Neural cell (in vitro differentiated cells): Measurements from ENCODE around the gene MAGI1. TPM values are rescaled to one million over a fixed set of nuclear protein-coding genes. Genes with fewer than 3 reads are reported as not detected.

Experiments used
- H2AFZ ChIP-seq: fragments of 200-600, 300-800 bp; sonication (generic), shearing (Covaris generic); 2 replicates; pipeline ENCODE4 v1.6.0; 2014; ENCODE audit warnings: low read depth, mild to moderate bottlenecking, antibody characterized with exemption, low read length, moderate library complexity
- H3F3A ChIP-seq: fragments of 200-600 bp; shearing (Covaris generic); 2 replicates; pipeline ENCODE4 v1.6.1; 2016; ENCODE audit warnings: mild to moderate bottlenecking, moderate library complexity, mixed read lengths, antibody characterized with exemption, low read length; ENCODE audit not compliant: insufficient read depth, poor library complexity, severe bottlenecking
- H3K27ac ChIP-seq: fragments of 200-600, 300-800 bp; sonication (generic), shearing (Covaris generic); 2 replicates; pipeline ENCODE4 v1.5.1; 2014; ENCODE audit warnings: mild to moderate bottlenecking, low read length, moderate library complexity
- H3K27me3 ChIP-seq: fragments of 300-800, 200-600 bp; sonication (generic), shearing (Covaris generic); 2 replicates; pipeline ENCODE4 v1.6.0; 2014; ENCODE audit warnings: mild to moderate bottlenecking, low read depth, low read length, moderate library complexity; ENCODE audit not compliant: insufficient read depth
- H3K36me3 ChIP-seq: fragments of 300-800, 200-600 bp; sonication (generic), shearing (Covaris generic); 2 replicates; pipeline ENCODE4 v1.5.1; 2014; ENCODE audit warnings: mild to moderate bottlenecking, antibody characterized with exemption, low read length, moderate library complexity; ENCODE audit not compliant: insufficient read depth
- H3K4me2 ChIP-seq: fragments of 300-800, 200-600 bp; sonication (generic), shearing (Covaris generic); 2 replicates; pipeline ENCODE4 v1.6.0; 2014; ENCODE audit warnings: mild to moderate bottlenecking, low read length
- H3K4me3 ChIP-seq: fragments of 300-800, 200-600 bp; sonication (generic), shearing (Covaris generic); 2 replicates; pipeline ENCODE4 v1.5.1; 2014; ENCODE audit warnings: mild to moderate bottlenecking, low read length, moderate library complexity
- H3K79me2 ChIP-seq: fragments of 200-600 bp; shearing (Covaris generic); replicated peaks from 2 replicates; pipeline ENCODE4 v1.6.0; 2014; ENCODE audit warnings: mild to moderate bottlenecking, low read length, moderate library complexity; ENCODE audit not compliant: insufficient read depth
- H3K9ac ChIP-seq: fragments of 300-800, 200-600 bp; sonication (generic), shearing (Covaris generic); 2 replicates; pipeline ENCODE4 v1.6.1; 2016; ENCODE audit warnings: mild to moderate bottlenecking, low read length, mixed read lengths
- H3K9me2 ChIP-seq: fragments of 200-600 bp; shearing (Covaris generic); 2 replicates; pipeline ENCODE4 v1.6.1; 2016; ENCODE audit warnings: mild to moderate bottlenecking, low read length, mixed read lengths; ENCODE audit not compliant: insufficient read depth
- H3K9me3 ChIP-seq: fragments of 200-600, 300-800 bp; sonication (generic), shearing (Covaris generic); 2 replicates; pipeline ENCODE4 v1.6.1; 2016; ENCODE audit warnings: mild to moderate bottlenecking, mixed run types, low read length, moderate library complexity, mixed read lengths
- H4K20me1 ChIP-seq: fragments of 200-600 bp; shearing (Covaris generic); 2 replicates; pipeline ENCODE4 v1.6.1; 2016; ENCODE audit warnings: mild to moderate bottlenecking, mixed run types; ENCODE audit not compliant: insufficient read depth
- EP300 ChIP-seq: fragments of 450-650 bp; conservative IDR thresholded peaks from 2 replicates; pipeline ENCODE4 v1.6.1; 2014; ENCODE audit warnings: antibody characterized with exemption, mild to moderate bottlenecking, moderate library complexity; ENCODE audit not compliant: poor library complexity, severe bottlenecking
- EZH2 ChIP-seq: fragments of 200-600, 300-800 bp; shearing (Covaris generic), sonication (generic); IDR thresholded peaks from 2 replicates; pipeline ENCODE4 v1.6.1; 2014; ENCODE audit warnings: antibody characterized with exemption, low read length, borderline replicate concordance, mild to moderate bottlenecking; ENCODE audit not compliant: insufficient read depth, poor library complexity, severe bottlenecking
- MXI1 ChIP-seq: fragments of 450-650 bp; conservative IDR thresholded peaks from 2 replicates; pipeline ENCODE4 v1.6.1; 2014; ENCODE audit warnings: antibody characterized with exemption, mild to moderate bottlenecking; ENCODE audit not compliant: poor library complexity, severe bottlenecking
- POLR2AphosphoS5 ChIP-seq: IDR thresholded peaks from 2 replicates; pipeline ENCODE4 v1.6.1; 2012
- RAD21 ChIP-seq: fragments of 450-650 bp; conservative IDR thresholded peaks from 2 replicates; pipeline ENCODE4 v1.6.1; 2014; ENCODE audit warnings: antibody characterized with exemption, mild to moderate bottlenecking, moderate library complexity
- SMC3 ChIP-seq: fragments of 450-650 bp; conservative IDR thresholded peaks from 2 replicates; pipeline ENCODE4 v1.6.1; 2014; ENCODE audit warnings: antibody characterized with exemption, mild to moderate bottlenecking, moderate library complexity; ENCODE audit not compliant: poor library complexity
- TAF1 ChIP-seq: IDR thresholded peaks from 2 replicates; pipeline ENCODE4 v1.6.1; 2012; ENCODE audit warnings: low read depth
- polyA plus RNA-seq: library from polyadenylated mRNA; depleted of rRNA; stranded (reverse); fragments of >200 nt; gene quantifications from 2 replicates; pipeline ENCODE4 v1.2.3, GENCODE V29; 2014
- TF ChIP-seq, protein P1 (sequence below): fragments of 450-650 bp; IDR thresholded peaks from 2 replicates; pipeline ENCODE4 v1.5.1; 2014; ENCODE audit warnings: antibody characterized with exemption, mild to moderate bottlenecking, moderate library complexity; ENCODE audit not compliant: poor library complexity, severe bottlenecking
- TF ChIP-seq, protein P2 (sequence below): IDR thresholded peaks from 2 replicates; pipeline ENCODE4 v1.6.1; 2012; ENCODE audit warnings: borderline replicate concordance

The MAGI1 gene
- polyA plus RNA-seq, 1 donor from 2014 or later: 44.7 TPM

DNA sequence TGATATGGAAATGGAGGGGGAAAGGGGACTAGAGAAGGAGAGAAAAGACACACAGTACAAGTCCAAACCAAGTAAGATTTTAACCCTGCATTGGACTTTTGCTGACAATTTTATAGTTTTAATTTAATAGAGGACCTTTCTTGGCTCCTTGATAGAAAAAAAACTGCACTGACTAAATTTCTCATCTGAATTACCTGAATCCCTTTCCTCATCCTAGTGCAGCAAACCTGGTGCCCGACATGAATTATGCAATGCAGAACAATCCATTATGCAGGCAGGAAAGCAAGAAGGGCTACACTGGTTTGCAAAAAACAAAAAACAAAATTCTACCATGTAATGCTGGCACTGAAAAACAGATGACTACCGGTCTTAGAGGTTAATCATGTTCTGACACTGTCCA lies 15.5 kb downstream of the MAGI1 start:
- H3K9me3 ChIP-seq: no peaks in the 10 kb centered on the region
- H3K27me3 ChIP-seq: no peaks in the 10 kb centered on the region
- H3K27ac ChIP-seq: no peak overlapping the region
- H3K79me2 ChIP-seq: no peaks in the 10 kb centered on the region
- no peak overlapping the region for H3K4me3 ChIP-seq
- no peaks in the 10 kb centered on the region for H4K20me1 ChIP-seq
- no peaks in the 10 kb centered on the region for H3K9me2 ChIP-seq
- no peak for TF ChIP-seq SMC3
- TF ChIP-seq POLR2AphosphoS5: no peak
- no peak for TF ChIP-seq RAD21
- no peak for TF ChIP-seq TAF1
- TF ChIP-seq EZH2: no peak
- TF ChIP-seq, protein P1, sequence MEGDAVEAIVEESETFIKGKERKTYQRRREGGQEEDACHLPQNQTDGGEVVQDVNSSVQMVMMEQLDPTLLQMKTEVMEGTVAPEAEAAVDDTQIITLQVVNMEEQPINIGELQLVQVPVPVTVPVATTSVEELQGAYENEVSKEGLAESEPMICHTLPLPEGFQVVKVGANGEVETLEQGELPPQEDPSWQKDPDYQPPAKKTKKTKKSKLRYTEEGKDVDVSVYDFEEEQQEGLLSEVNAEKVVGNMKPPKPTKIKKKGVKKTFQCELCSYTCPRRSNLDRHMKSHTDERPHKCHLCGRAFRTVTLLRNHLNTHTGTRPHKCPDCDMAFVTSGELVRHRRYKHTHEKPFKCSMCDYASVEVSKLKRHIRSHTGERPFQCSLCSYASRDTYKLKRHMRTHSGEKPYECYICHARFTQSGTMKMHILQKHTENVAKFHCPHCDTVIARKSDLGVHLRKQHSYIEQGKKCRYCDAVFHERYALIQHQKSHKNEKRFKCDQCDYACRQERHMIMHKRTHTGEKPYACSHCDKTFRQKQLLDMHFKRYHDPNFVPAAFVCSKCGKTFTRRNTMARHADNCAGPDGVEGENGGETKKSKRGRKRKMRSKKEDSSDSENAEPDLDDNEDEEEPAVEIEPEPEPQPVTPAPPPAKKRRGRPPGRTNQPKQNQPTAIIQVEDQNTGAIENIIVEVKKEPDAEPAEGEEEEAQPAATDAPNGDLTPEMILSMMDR: no peak
- TF ChIP-seq, protein P2, sequence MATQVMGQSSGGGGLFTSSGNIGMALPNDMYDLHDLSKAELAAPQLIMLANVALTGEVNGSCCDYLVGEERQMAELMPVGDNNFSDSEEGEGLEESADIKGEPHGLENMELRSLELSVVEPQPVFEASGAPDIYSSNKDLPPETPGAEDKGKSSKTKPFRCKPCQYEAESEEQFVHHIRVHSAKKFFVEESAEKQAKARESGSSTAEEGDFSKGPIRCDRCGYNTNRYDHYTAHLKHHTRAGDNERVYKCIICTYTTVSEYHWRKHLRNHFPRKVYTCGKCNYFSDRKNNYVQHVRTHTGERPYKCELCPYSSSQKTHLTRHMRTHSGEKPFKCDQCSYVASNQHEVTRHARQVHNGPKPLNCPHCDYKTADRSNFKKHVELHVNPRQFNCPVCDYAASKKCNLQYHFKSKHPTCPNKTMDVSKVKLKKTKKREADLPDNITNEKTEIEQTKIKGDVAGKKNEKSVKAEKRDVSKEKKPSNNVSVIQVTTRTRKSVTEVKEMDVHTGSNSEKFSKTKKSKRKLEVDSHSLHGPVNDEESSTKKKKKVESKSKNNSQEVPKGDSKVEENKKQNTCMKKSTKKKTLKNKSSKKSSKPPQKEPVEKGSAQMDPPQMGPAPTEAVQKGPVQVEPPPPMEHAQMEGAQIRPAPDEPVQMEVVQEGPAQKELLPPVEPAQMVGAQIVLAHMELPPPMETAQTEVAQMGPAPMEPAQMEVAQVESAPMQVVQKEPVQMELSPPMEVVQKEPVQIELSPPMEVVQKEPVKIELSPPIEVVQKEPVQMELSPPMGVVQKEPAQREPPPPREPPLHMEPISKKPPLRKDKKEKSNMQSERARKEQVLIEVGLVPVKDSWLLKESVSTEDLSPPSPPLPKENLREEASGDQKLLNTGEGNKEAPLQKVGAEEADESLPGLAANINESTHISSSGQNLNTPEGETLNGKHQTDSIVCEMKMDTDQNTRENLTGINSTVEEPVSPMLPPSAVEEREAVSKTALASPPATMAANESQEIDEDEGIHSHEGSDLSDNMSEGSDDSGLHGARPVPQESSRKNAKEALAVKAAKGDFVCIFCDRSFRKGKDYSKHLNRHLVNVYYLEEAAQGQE: no peak
- no peak overlapping the region for H3K9ac ChIP-seq
- no peaks in the 10 kb centered on the region for H3F3A ChIP-seq
- H2AFZ ChIP-seq: no peak overlapping the region
- H3K36me3 ChIP-seq: no peaks in the 10 kb centered on the region
- H3K4me2 ChIP-seq: no peak overlapping the region

DNA sequence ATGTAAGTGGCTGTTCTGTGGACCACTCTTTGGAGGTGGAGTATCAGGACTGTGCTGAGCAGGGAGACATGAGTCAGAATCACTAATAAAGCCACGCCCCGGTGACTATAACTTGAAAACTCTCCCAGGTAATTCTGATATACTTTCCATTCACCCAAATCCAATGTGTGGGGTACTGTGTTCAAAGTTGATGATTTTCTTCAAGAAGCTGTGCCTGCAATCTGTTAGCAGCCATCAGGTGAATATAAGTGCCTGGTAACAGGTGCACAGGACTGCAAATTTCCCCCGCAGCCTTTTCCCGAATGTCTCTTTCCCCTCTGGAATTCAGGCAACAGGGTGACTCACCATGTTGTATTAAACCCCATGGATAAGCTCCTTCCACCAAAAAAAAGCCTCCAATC lies 17.0 kb downstream of the MAGI1 start:
- Histone ChIP-seq H3K36me3 (no peaks in the 10 kb centered on the region), H3K4me2 (no peak overlapping the region), H3F3A (no peaks in the 10 kb centered on the region), H3K27me3 (no peaks in the 10 kb centered on the region), H3K4me3 (no peak overlapping the region), H3K9ac (no peak overlapping the region), H3K9me2 (no peaks in the 10 kb centered on the region), H2AFZ (no peak overlapping the region), H3K79me2 (no peaks in the 10 kb centered on the region), H3K27ac (no peak overlapping the region), H3K9me3 (no peaks in the 10 kb centered on the region), H4K20me1 (no peaks in the 10 kb centered on the region)
- TF ChIP-seq RAD21 (no peak), MXI1 (no peak), POLR2AphosphoS5 (no peak), SMC3 (no peak), EP300 (no peak)
- TF ChIP-seq, protein P1: no peak
- TF ChIP-seq, protein P2: no peak
